Measurements from ENCODE around the gene THAP11.

THAP11 gene

DNA sequence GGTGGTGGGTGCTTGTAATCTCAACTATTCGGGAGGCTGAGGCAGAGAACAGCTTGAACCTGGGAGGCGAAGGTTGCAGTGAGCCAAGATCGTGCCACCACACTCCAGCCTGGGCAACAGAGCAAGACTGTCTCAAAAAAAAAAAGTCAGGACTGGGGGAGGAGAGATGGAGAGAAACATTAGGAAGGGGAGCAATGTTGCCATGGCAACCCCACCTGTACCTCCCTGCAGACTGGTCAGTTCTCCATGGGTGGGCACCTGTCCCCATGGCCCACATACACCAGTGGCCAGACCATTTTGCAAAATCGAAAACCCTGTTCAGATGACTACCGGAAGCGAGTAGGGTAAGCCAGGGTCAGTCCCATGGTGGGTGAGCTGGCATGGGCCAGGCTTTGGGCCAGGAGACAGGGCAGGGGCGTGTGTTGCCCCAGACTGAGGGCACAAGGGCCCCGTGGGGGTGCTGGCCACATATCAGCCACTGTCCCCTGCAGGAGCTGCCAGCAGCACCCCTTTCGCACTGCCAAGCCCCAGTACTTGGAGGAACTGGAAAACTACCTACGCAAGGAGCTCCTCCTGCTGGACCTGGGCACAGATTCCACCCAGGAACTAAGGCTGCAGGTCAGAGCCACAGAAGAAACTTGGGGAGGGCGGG lies 21.4 kb upstream of the THAP11 start:
- H3K4me3 ChIP-seq (ENCODE audit: low read depth, low read length, poor library complexity, severe bottlenecking), result no peak overlapping the region
- peaks cover 11% of the 10 kb centered on the region for H3K4me1 ChIP-seq (ENCODE audit: insufficient read depth, low read length, severe bottlenecking)
- H3K27ac ChIP-seq (ENCODE audit: low read depth, low read length, poor library complexity, severe bottlenecking), result no peak overlapping the region
- H3K9ac ChIP-seq (ENCODE audit: low read length), result no peak overlapping the region
- H2AFZ ChIP-seq (ENCODE audit: low read length), result no peak overlapping the region
- no peak overlapping the region for H3K4me2 ChIP-seq (ENCODE audit: low read length)
- no peak for TF ChIP-seq EZH2 (IDR thresholded peaks at IDR 0.05; ENCODE audit: borderline replicate concordance, low read length)
- no peak for TF ChIP-seq CTCF (IDR thresholded peaks at IDR 0.05; ENCODE audit: low read length)
- H3K36me3 ChIP-seq (ENCODE audit: insufficient read depth, low read length), result no peaks in the 10 kb centered on the region
- no peaks in the 10 kb centered on the region for H4K20me1 ChIP-seq (ENCODE audit: insufficient read depth, low read length)
- no peaks in the 10 kb centered on the region for H3K79me2 ChIP-seq (ENCODE audit: insufficient read depth, low read length)
- no peaks in the 10 kb centered on the region for H3F3A ChIP-seq (ENCODE audit: insufficient read depth, low read length)
- no peaks in the 10 kb centered on the region for H3K9me3 ChIP-seq (ENCODE audit: low read length)
- H3K27me3 ChIP-seq (ENCODE audit: insufficient read depth, low read length), result no peaks in the 10 kb centered on the region
- H3K9me2 ChIP-seq (ENCODE audit: low read depth, low read length), result no peaks in the 10 kb centered on the region

DNA sequence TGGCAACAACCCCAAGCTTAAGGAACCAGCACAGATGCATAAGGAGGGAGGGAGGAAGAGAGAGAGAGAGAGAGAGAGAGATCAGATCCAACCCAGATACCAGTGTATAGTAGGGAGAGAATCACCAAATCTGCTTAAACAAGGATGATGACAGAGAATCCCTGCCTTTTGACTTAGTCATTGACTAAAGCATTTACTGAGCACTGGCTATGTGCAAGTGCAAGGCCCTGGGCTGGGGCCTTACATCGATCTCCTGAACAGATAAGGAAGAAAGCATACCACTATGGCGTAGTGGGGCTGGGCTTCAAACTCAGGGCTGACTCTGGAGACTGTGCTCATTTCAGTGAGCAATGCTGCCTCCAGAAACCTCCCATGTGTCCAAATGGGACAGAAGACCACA lies 19.6 kb upstream of the THAP11 start:
- H3K27me3 ChIP-seq (ENCODE audit: insufficient read depth, low read length), result no peaks in the 10 kb centered on the region
- H2AFZ ChIP-seq (ENCODE audit: low read length), result no peak overlapping the region
- H3F3A ChIP-seq (ENCODE audit: insufficient read depth, low read length), result no peaks in the 10 kb centered on the region
- no peak overlapping the region for H3K4me2 ChIP-seq (ENCODE audit: low read length)
- no peaks in the 10 kb centered on the region for H3K79me2 ChIP-seq (ENCODE audit: insufficient read depth, low read length)
- H3K9me2 ChIP-seq (ENCODE audit: low read depth, low read length), result no peaks in the 10 kb centered on the region
- H3K4me1 ChIP-seq (ENCODE audit: insufficient read depth, low read length, severe bottlenecking), result peaks cover 7% of the 10 kb centered on the region
- H3K27ac ChIP-seq (ENCODE audit: low read depth, low read length, poor library complexity, severe bottlenecking), result no peak overlapping the region
- TF ChIP-seq EZH2 (IDR thresholded peaks at IDR 0.05; ENCODE audit: borderline replicate concordance, low read length), result no peak
- no peak for TF ChIP-seq CTCF (IDR thresholded peaks at IDR 0.05; ENCODE audit: low read length)
- H4K20me1 ChIP-seq (ENCODE audit: insufficient read depth, low read length), result no peaks in the 10 kb centered on the region
- H3K4me3 ChIP-seq (ENCODE audit: low read depth, low read length, poor library complexity, severe bottlenecking), result no peak overlapping the region
- 0 out of 2 replicates have a peak, but pooled peaks cover 8% of the 10 kb centered on the region for H3K36me3 ChIP-seq (ENCODE audit: insufficient read depth, low read length)
- H3K9me3 ChIP-seq (ENCODE audit: low read length), result no peaks in the 10 kb centered on the region
- no peak overlapping the region for H3K9ac ChIP-seq (ENCODE audit: low read length)

GRCh38 chr16:67825119-67825518 lies 17.0 kb upstream of the THAP11 start:
- Histone ChIP-seq H3K9me2 (ENCODE audit: low read depth, low read length) (no peaks in the 10 kb centered on the region), H3K9ac (ENCODE audit: low read length) (no peak overlapping the region), H3K27me3 (ENCODE audit: insufficient read depth, low read length) (no peaks in the 10 kb centered on the region), H3K4me1 (ENCODE audit: insufficient read depth, low read length, severe bottlenecking) (peaks cover 7% of the 10 kb centered on the region), H3K4me3 (ENCODE audit: low read depth, low read length, poor library complexity, severe bottlenecking) (no peak overlapping the region), H3K36me3 (ENCODE audit: insufficient read depth, low read length) (peaks cover 34% of the 10 kb centered on the region; the same call in 1 of the 2 replicates), H3K4me2 (ENCODE audit: low read length) (no peak overlapping the region), H3K79me2 (ENCODE audit: insufficient read depth, low read length) (no peaks in the 10 kb centered on the region), H3F3A (ENCODE audit: insufficient read depth, low read length) (no peaks in the 10 kb centered on the region), H4K20me1 (ENCODE audit: insufficient read depth, low read length) (no peaks in the 10 kb centered on the region), H2AFZ (ENCODE audit: low read length) (no peak overlapping the region), H3K9me3 (ENCODE audit: low read length) (no peaks in the 10 kb centered on the region), H3K27ac (ENCODE audit: low read depth, low read length, poor library complexity, severe bottlenecking) (no peak overlapping the region)
- TF ChIP-seq CTCF (IDR thresholded peaks at IDR 0.05; ENCODE audit: low read length), result no peak
- TF ChIP-seq EZH2 (IDR thresholded peaks at IDR 0.05; ENCODE audit: borderline replicate concordance, low read length), result no peak

All from OCI-LY1 (cell line).